Measurements from ENCODE around the gene FYN.

- TF ChIP-seq BDP1 (IDR thresholded peaks at IDR 0.05; ENCODE audit: insufficient read depth, insufficient read length) (no peak), EZH2 (IDR thresholded peaks at IDR 0.05; ENCODE audit: borderline replicate concordance, low read depth, low read length) (no peak), USF1 (CRISPR knock-in tag; IDR thresholded peaks at IDR 0.05) (no peak), ILK (tag; IDR thresholded peaks at IDR 0.05; ENCODE audit: borderline replicate concordance, low read depth) (no peak), SRF (CRISPR knock-in tag; IDR thresholded peaks at IDR 0.05) (no peak)
Observed at GRCh38 chr6:111844921-111845320, 28.3 kb downstream of the FYN start.

Data from K562 (cell line).